ENCODE data around the gene GARRE1.
"Not testable (repeated sequence)": the region's sequence is repeated elsewhere in the genome, so short reads cannot be mapped to it uniquely, and the experiment has no call there.

GARRE1 gene, protein sequence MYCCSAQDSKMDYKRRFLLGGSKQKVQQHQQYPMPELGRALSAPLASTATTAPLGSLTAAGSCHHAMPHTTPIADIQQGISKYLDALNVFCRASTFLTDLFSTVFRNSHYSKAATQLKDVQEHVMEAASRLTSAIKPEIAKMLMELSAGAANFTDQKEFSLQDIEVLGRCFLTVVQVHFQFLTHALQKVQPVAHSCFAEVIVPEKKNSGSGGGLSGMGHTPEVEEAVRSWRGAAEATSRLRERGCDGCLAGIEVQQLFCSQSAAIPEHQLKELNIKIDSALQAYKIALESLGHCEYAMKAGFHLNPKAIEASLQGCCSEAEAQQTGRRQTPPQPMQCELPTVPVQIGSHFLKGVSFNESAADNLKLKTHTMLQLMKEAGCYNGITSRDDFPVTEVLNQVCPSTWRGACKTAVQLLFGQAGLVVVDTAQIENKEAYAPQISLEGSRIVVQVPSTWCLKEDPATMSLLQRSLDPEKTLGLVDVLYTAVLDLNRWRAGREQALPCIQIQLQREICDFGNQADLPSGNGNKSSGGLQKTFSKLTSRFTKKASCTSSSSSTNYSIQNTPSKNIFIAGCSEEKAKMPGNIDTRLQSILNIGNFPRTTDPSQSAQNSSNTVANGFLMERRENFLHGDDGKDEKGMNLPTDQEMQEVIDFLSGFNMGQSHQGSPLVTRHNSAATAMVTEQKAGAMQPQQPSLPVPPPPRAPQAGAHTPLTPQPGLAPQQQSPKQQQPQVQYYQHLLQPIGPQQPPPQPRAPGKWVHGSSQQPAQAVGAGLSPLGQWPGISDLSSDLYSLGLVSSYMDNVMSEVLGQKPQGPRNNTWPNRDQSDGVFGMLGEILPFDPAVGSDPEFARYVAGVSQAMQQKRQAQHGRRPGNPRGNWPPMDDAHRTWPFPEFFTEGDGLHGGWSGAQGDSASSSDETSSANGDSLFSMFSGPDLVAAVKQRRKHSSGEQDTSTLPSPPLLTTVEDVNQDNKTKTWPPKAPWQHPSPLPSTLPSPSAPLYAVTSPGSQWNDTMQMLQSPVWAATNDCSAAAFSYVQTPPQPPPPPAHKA (N-terminal part only)

DNA sequence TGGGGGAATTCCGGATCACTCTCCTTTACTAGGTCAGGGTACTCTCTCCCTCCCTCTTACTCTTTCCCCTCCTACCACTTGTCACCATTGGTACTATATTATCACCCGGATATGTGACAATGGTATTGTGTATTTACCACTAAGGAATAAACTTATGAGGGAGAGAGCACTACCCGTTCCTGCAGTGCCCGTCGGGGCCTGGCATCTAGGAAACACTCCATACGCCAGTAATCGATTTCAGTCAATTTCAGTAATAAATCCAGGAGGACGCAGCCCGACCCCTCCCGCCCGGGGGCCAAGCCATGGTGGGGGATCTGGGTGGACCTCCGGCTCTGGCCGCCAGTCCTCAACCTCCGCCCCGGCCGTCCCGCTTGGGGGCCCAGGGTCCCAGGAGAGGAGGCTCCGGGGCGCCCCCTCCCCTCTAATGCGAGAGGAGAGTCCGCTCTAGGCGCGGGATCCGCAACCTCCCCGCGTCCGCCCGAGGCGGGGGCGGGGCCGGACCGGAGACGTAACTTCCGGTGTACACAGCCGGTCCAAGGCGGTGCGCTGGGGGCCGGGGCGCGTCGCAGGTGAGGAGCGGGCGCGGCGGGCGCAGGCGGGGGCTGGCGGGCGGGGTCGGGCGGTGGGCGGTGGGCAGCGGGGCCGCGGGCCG is at the start of gene GARRE1:
GARRE1 (plus strand) TSS at position 509 of the 652 bp plus-strand sequence. CDS start 45,920 bp downstream, outside the sequence.
- in situ Hi-C loops (cut with MboI; ENCODE audit: low sequenced_read_pairs) = no loop called here

DNA sequence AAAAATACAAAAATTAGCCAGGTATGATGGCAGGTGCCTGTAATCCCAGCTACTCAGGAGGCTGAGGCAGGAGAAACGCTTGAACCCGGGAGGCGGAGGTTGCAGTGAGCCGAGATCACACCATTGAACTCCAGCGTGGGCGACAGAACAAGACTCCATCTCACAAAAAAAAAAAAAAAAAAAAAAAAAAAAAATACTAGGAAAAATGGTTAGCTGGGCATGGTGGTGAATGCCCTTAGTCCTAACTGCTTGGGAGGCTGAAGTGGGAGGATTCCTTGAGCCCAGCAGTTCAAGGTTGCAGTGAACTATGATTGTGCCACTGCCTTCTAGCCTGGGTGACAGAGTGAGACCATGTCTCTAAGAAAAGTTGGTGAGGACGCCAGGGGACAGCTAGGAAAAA is 49.0 kb upstream of the GARRE1 start:
- in situ Hi-C loops (cut with MboI; ENCODE audit: low sequenced_read_pairs) = not testable (repeated sequence)

DNA sequence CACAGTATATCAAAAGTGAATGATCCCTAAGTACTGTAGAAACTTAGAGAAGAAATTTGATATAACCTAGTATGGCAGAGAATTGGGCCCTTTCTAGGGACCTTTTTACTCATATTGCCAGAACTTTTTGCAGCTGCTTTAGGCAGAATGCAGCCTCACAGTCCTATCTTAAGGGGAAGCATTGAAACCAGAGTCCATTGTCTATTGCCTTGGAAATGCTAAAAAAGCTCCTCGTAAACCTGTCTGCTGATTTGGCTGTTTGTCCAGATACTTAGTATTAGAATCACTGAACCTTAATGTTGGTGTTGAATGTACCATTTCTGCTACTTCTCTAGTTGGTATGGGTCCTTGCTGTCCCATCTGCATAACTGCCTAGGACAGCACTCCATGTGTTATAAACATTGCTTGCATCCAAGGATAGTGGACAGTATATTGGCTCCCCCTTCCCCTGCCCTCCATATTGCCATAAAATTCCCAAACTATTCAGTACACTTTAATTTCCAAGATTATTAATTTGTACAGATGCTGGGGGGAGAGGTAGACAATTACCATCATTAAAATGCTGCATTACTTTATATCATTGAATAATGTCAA is 46.0 kb upstream of the GARRE1 start:
- in situ Hi-C loops (cut with MboI; ENCODE audit: low sequenced_read_pairs) = no loop called here

DNA sequence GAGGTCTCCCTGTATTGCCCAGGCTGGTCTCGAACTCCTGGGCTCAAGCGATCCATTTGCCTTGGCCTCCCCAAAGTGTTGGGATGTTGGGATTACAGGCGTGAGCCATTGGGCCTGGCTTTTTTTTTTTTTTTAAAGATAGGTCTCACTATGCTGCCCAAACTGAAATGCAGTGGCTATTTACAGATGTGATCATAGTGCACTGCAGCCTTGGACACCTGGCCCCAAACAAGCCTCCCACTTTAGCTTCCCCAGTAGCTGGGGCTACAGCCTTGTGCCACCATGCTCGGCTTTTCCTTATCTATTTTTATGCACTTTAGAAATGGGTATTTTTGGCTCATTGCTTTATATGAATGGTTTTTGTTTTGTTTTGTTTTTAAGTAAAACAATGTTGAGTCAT is 44.6 kb upstream of the GARRE1 start:
- in situ Hi-C loops (cut with MboI; ENCODE audit: low sequenced_read_pairs) = no loop called here

DNA sequence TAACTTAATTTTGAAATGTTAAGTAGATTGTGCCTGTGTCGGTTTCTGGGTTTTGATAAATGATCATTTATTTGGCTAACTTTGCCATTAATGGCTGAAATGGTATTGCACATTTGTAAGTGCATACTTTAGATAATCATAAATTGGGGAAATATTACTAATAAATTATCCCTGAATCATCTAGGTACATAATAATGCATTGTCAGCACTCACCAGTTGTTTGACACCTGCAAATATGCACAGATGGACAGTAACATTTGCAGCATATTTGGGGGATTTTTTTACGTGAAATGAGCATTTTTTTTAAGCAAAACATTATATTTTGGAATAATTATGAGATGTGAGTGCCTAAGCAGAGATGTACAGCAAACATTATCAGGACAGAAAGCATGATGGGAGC is 41.1 kb upstream of the GARRE1 start:
- in situ Hi-C loops (cut with MboI; ENCODE audit: low sequenced_read_pairs) = no loop called here

DNA sequence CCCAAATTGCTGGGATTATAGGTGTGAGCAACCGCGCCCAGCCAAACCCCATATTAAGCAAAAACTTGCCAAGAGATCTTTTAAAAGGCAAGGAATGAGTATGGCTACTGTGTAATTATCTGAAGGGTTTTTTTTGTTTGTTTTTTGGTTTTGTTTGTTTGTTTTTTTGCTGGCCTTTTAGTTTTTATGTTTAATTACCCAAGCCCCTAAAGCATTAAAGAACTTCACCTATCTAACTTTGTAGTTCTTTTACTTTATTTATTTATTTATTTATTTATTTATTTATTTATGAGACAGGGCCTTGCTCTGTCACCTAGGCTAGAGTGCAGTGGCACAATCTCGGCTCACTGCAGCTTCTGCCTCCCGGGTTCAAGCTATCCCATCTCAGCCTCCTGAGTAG is 40.3 kb upstream of the GARRE1 start:
- in situ Hi-C loops (cut with MboI; ENCODE audit: low sequenced_read_pairs) = no loop called here

DNA sequence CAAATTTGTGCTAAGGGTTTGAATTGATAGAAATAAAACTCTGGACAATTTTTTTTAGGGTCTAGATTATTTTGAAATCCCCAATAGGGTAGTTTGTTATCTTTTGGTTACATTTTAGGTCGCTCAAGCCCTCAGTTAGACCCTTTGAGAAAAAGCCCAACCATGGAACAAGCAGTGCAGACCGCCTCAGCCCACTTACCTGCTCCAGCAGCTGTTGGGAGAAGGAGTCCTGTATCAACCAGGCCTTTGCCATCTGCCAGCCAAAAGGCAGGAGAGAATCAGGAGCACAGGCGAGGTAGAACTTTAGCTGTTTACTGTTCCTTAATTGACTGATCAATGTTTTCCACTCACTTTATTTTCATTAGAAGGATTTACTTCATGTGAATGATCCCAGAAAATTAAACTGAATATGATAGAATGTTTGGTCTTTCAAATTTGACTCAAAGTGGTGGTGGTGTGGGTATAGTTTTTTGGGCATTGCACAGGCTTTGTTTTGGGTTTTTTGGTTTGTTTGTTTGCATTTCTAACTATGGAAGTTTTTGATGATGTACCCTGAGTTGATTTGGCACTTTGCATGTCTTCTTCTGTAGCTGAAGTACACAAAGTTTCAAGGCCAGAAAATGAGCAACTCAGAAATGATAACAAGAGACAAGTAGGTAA is 39.2 kb upstream of the GARRE1 start:
- in situ Hi-C loops (cut with MboI; ENCODE audit: low sequenced_read_pairs) = no loop called here

DNA sequence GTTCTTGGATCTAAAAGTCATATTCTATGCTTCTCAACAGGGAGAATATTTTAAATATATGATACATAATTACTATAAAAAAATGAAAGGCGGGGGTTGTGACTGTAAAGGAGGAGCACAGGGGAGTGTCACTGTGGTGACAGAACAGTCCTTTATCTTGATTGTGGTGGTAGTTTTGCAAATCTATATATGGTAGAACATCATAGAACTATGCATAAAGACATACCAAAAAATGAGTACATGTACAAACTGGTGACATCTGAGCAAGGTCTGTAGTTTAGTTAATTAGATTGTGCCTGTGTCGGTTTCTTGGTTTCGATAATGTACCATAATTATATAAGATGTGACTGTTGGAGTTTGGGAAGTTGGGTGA is 38.7 kb upstream of the GARRE1 start:
- in situ Hi-C loops (cut with MboI; ENCODE audit: low sequenced_read_pairs) = no loop called here

DNA sequence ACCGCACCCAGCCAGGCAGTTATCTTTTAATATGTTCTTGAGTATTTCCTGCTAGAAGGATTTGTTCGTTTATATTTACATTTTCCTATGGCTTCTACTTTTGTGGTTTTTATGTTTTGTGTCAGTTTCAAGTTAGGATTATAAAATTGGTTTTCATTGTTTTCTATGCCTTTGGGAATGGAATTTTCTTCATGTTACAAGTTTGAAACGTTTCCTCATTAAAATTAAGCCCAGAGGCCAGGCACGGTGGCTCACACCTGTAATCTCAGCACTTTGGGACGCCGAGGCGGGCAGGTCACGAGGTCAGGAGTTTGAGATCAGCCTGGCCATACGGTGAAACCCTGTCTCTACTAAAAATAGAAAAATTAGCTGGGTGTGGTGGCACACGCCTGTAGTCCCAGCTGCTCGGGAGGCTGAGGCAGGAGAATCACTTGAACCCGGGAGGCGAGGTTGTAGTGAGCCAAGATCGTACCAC is 37.6 kb upstream of the GARRE1 start:
- in situ Hi-C loops (cut with MboI; ENCODE audit: low sequenced_read_pairs) = not testable (repeated sequence)

DNA sequence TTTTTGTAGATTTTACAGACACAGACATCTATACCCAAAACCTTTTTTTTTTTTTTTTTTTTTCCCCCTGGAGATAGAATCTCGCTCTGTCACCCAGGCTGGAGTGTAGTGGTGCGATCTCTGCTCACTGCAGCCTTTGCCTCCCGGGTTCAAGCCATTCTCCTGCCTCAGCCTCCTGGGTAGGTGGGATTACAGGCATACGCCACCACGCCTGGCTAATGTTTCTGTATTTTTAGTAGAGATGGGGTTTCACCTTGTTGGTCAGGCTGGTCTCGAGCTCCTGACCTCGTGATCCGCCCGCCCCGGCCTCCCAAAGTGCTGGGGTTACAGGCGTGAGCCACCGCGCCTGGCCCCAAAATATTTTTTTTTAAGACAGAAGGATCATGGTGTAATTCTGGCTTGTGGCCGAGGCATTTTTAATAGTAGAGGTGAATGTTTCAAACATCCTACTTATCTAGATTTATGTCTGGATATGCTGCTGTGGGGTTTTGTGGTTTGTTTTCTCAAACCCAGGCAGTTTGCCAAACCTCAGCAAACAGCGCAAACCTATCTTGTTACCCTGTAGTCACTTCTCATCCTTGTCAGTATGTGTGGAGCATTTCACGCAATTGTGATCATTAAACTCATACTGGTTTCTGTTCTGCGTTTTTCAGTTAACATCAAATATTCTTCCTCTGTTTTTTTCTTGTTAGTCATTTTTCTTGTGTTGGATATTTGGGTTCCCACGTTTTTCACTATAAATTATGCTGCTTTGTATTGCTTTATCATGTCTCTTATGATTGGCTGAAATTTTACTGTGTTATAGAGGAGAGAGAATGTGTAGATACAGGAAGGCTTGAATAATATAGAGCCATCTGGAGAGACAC is 36.2 kb upstream of the GARRE1 start:
- in situ Hi-C loops (cut with MboI; ENCODE audit: low sequenced_read_pairs) = no loop called here

DNA sequence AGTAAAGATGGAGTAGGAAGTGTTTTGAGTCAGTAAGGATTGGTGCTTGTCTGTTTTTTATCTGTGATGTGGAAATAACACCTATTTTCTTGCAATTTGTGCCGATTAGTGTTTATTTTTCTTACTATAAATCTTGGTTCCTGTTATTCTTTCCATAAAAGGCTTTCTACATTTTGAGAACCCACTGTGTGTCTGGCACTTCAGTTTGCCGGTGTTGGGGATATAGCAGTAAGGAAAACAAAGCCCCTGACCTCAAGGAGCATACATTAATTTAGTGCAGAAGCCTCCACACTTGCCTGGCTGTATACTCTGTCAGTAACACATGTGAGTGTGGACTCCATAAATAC is 35.6 kb upstream of the GARRE1 start:
- in situ Hi-C loops (cut with MboI; ENCODE audit: low sequenced_read_pairs) = no loop called here

DNA sequence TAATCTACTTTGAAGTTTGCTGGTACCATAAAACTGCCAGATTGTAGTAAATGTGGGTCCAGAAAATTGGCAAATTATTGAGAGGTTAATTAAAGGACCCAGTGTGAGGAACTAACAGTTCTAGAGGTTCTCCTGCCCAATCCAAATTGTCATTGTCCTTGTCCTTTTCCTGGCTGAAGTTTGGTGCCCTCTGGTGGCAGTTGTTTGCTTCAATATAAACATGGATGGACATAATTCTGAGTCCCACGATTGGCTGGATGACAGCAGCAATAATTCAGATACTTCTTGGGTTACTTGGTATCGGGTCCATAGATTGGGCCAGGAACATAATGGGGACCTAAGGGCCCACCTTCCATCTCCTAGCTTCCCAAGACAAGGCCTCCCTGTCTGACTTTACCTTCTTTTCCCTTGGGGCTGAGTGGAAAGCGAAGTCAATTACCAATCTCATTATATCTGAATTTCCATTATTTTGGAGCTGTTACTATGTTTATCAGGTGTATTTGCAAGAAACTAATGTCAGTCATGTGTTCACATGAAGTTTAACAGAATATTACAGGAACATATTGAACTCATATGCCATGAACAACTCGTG is 33.8 kb upstream of the GARRE1 start:
- in situ Hi-C loops (cut with MboI; ENCODE audit: low sequenced_read_pairs) = no loop called here

DNA sequence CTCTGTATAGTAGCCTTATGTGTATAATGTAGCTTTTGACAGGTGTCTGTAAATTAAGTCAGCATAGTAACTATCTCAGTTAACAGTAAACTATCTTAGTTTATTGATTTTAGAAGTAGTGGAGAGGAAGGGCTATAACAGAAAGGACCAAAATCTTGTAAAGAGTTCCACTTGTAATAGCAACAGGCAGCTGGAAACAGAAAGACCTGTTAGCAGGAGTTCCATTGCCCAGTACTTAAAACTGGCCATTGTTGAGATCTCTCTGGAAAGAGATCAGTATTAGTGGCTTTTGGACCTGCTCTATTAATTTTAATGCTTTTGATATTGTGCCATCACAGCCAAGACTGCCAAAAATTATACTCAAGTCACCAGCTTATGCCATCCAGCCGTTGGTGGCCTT is 32.0 kb upstream of the GARRE1 start:
- in situ Hi-C loops (cut with MboI; ENCODE audit: low sequenced_read_pairs) = no loop called here

DNA sequence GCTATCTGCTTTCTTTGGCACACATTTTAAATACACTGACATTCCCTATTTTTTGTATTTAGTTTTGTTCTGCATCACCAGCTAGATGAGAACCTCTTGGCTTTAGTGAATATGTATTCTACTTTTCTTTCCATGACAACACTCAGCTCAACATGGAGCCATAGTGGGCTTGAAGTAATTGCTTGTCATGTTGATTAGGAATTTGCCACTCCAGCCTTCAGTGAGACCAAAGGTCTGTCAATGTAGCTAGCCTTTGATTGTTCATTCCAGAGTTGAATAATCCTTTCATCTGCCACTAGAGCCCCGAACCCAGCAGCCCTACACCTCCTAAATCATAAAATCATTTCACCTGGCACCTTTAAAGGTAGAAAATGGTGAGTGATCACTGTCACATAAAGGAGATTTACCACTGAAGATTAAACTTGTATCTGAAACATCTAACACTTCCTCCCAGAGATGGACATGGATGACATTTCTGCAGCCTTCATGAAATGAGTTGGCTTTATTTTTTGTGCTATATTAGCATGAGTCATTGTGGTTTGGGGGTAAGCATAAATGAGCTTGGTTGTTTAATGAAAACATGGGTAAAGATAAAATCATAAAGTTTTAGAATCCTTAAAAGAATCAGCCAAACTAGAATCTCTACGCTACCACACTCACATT is 29.2 kb upstream of the GARRE1 start:
- in situ Hi-C loops (cut with MboI; ENCODE audit: low sequenced_read_pairs) = no loop called here

DNA sequence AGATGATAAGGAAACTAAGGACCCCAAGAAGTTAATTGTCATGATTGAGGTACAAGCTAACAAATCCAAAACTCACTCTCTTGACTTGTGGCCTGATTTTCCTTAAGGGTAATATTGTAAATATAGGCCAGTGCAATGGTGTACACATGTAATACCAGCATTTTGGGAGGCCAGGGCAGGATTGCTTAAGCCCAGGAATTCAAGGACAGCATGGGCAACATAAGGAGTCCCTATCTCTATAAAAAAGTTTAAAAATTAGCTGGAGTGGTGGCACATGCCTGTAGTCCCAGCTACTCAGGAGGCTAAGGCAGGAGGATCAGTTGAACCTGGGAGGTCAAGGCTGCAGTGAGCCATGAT is 28.7 kb upstream of the GARRE1 start:
- in situ Hi-C loops (cut with MboI; ENCODE audit: low sequenced_read_pairs) = no loop called here

DNA sequence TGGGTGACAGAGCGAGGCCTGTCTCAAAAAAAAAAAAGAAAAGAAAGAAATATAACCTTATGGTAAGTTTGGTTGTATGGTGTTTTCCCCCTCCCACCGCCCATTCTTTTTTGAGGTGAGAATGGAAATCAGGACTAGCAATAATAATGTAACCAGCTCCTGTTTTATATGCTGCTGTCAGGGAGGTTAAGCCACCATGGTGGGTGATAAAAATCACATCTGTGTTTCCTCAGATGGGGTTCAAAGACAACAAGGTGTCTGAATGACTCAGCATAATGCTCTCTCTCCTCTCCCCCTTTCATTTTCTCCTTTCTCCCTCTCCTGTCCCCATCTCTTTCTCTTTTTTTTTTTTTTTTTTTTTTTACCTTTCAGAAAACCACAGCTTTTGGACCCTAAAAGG is 28.3 kb upstream of the GARRE1 start:
- in situ Hi-C loops (cut with MboI; ENCODE audit: low sequenced_read_pairs) = no loop called here

DNA sequence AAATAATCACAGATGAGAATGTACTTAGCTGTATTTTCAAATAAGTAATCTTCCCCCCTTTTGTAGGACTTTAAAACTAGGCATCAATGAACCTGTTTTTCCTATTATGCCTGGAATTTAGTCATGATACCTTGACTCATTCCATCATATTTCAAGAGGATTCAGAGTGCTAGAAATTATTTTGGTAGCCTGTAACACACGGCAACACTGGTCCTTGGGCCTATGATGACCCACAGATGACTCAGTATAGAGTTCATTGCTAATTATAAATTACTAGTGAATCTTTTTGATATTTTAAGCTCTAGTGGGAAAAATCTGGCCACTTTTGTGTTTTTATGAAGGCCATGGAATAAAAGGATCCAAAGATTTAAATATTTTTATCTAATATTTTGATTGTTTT is 26.0 kb upstream of the GARRE1 start:
- in situ Hi-C loops (cut with MboI; ENCODE audit: low sequenced_read_pairs) = no loop called here

DNA sequence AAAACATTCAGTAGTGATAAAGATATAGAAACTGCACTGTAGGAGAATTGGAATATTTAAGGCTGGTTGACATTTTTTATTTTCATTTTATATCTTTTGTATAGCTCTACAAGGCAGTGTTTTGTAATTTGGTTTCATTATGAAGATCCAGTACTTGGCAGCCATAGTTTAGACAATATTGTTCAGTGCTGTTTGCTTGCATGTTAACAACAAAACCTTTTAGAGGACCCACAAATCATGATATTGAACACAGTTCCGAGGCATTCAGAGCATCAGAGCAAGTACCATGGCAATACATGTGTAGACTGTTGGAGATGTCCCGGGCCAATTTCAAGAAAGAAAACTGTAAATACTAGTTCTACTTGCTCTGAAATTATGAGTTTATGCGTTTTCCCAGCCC is 25.6 kb upstream of the GARRE1 start:
- in situ Hi-C loops (cut with MboI; ENCODE audit: low sequenced_read_pairs) = no loop called here

DNA sequence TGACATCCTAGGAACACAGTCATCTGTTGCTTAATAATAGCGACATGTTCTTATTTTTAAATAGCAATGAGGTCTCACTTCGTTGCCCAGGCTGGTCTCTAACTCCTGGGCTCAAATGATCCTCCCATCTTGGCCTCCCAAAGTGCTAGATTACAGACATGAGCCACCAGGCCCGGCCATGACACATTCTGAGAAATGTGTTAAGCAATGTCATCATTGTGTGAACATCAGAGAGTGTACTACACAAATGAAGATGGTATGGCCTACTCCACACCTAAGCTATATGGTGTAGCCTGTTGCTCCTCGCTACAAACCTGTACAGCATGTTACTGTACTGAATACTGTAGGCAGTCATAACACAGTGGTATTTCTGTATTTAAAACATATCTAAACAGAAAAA is 24.6 kb upstream of the GARRE1 start:
- in situ Hi-C loops (cut with MboI; ENCODE audit: low sequenced_read_pairs) = no loop called here

Measured in HL-60/S4 treated with phorbol 12-myristate 13-acetate at 8.2 ng/mL for 4 days and 3 days (cell line).